Left lung (tissue), 10 donors: ENCODE data around the gene PMAIP1. TPM values are rescaled to one million over a fixed set of nuclear protein-coding genes. Genes with fewer than 3 reads are reported as not detected.

ENCODE experiments used
- ATAC-seq: fragments of 200-7000 bp; cut with Tn5 transposase; one replicate; pipeline ENCODE4 v1.9.1; 2020; ENCODE audit warnings: moderate library complexity
- DNase-seq, 4 donors: peaks; one replicate each; pipeline ENCODE4 v3.0.0-alpha.2; 2013 to 2020
- H3K27ac ChIP-seq, 2 donors: fragments of 200-600 bp; sonication (generic) in 1 of 2; one replicate each; pipeline versions ENCODE4 v1.5.0 to v1.8.0; 2020 to 2021
- H3K27me3 ChIP-seq, 2 donors: fragments of 200-600 bp; sonication (generic) in 1 of 2; one replicate each; pipeline versions ENCODE4 v1.5.0 to v1.8.0; 2020 to 2021
- H3K36me3 ChIP-seq, 2 donors: fragments of 200-600 bp; sonication (generic) in 1 of 2; one replicate each; pipeline versions ENCODE4 v1.5.0 to v1.8.0; 2020 to 2021
- H3K4me1 ChIP-seq, 2 donors: fragments of 200-600 bp; one replicate each; pipeline ENCODE4 v1.8.0; 2021
- H3K4me3 ChIP-seq, 2 donors: fragments of 200-600 bp; sonication (generic) in 1 of 2; one replicate each; pipeline versions ENCODE4 v1.5.0 to v1.8.0; 2020 to 2021; ENCODE audit warnings: mild to moderate bottlenecking in 1 of 2
- H3K9me3 ChIP-seq, 2 donors: fragments of 200-600 bp; sonication (generic) in 1 of 2; one replicate each; pipeline versions ENCODE4 v1.5.0 to v1.8.0; 2020 to 2021
- CTCF ChIP-seq, 2 donors: fragments of 200-600 bp; sonication (generic) in 1 of 2; IDR thresholded peaks; one replicate each; pipeline versions ENCODE4 v1.5.0 to v1.8.0; 2021; ENCODE audit warnings: antibody characterized with exemption in 2 of 2
- intact Hi-C, 2 donors: fragments of 100-400 bp; cut with DNase I; formaldehyde crosslinking; loops; one replicate each; pipeline versions ENCODE4 v1.11.2 to v1.14.2; 2022
- polyA plus RNA-seq, 6 donors: library from polyadenylated mRNA; unstranded; fragments of 120-200 nt; gene quantifications; one replicate each; pipeline ENCODE4 v1.2.1, GENCODE V29; 2013; ENCODE audit not compliant: insufficient read length in 6 of 6
- total RNA-seq, 2 donors: library from RNA; stranded (reverse); fragmentation: NEBNext Ultra II Directional; extraction: Animal tissue kit (Norgen Biotek cat#: 25700); gene quantifications; one replicate each; pipeline ENCODE4 v1.2.1, GENCODE V29; 2021
- donor health status: DM: no; HTN: yes; CAD: no.
- donor health status: DM: no; HTN: no; CAD: no.

PMAIP1 gene
- total and polyA plus RNA-seq, 8 donors = 1.2 to 5.9 (median 2.5) TPM

GRCh38 chr18:59918320-59918755 lies 18.5 kb downstream of the PMAIP1 start:
- Histone ChIP-seq H3K4me3 (no peak overlapping the region), H3K4me1 (peaks cover 0 to 23% of the 10 kb centered on the region in 2 donors), H3K36me3 (no peaks in the 10 kb centered on the region), H3K27ac (peak overlapping the region in 1 of 2 donors; percentile 42), H3K27me3 (no peaks in the 10 kb centered on the region), H3K9me3 (no peaks in the 10 kb centered on the region)
- no peak for TF ChIP-seq CTCF (IDR thresholded peaks at IDR 0.05)
- intact Hi-C loops = no loop called here
- ATAC-seq (peak; percentile 81), DNase-seq (peak in 3 of 4 donors; percentile 43 to 87 (median 64))

GRCh38 chr18:59918997-59919396 lies 19.2 kb downstream of the PMAIP1 start:
- H3K27me3 ChIP-seq = no peaks in the 10 kb centered on the region
- H3K9me3 ChIP-seq = no peaks in the 10 kb centered on the region
- intact Hi-C loops = no loop called here
- no peak for ATAC-seq
- H3K27ac ChIP-seq = no peak overlapping the region
- H3K4me3 ChIP-seq = no peak overlapping the region
- H3K4me1 ChIP-seq = peaks cover 0 to 23% of the 10 kb centered on the region in 2 donors
- no peaks in the 10 kb centered on the region for H3K36me3 ChIP-seq
- no peak for TF ChIP-seq CTCF (IDR thresholded peaks at IDR 0.05)
- DNase-seq = no peak

- Histone ChIP-seq H3K36me3 (no peaks in the 10 kb centered on the region), H3K4me1 (peaks cover 0 to 23% of the 10 kb centered on the region in 2 donors), H3K9me3 (no peaks in the 10 kb centered on the region), H3K4me3 (no peak overlapping the region), H3K27me3 (no peaks in the 10 kb centered on the region), H3K27ac (no peak overlapping the region)
- intact Hi-C loops = no loop called here
- DNase-seq = no peak
- TF ChIP-seq CTCF (IDR thresholded peaks at IDR 0.05) = no peak
- no peak for ATAC-seq
These were observed 21.6 kb downstream of the PMAIP1 start for GRCh38 chr18:59921384-59921891.

GRCh38 chr18:59923539-59924196 lies 23.9 kb downstream of the PMAIP1 start:
- no peaks in the 10 kb centered on the region for H3K27me3 ChIP-seq
- intact Hi-C loops = no loop called here
- H3K4me1 ChIP-seq = peaks cover 0 to 4% of the 10 kb centered on the region in 2 donors
- DNase-seq = no peak
- TF ChIP-seq CTCF (IDR thresholded peaks at IDR 0.05) = no peak
- no peaks in the 10 kb centered on the region for H3K9me3 ChIP-seq
- H3K36me3 ChIP-seq = no peaks in the 10 kb centered on the region
- no peak for ATAC-seq
- H3K27ac ChIP-seq = no peak overlapping the region
- H3K4me3 ChIP-seq = no peak overlapping the region

GRCh38 chr18:59926131-59926530 lies 26.3 kb downstream of the PMAIP1 start:
- Histone ChIP-seq H3K4me1 (no peaks in the 10 kb centered on the region), H3K36me3 (no peaks in the 10 kb centered on the region), H3K27me3 (no peaks in the 10 kb centered on the region), H3K27ac (no peak overlapping the region), H3K9me3 (no peaks in the 10 kb centered on the region), H3K4me3 (no peak overlapping the region)
- intact Hi-C loops = no loop called here
- TF ChIP-seq CTCF (IDR thresholded peaks at IDR 0.05) = no peak
- no peak for ATAC-seq
- DNase-seq = no peak
